Adipose tissue (tissue), 3 donors: Measurements from ENCODE around the gene POLE3. TPM values are rescaled to one million over a fixed set of nuclear protein-coding genes. Genes with fewer than 3 reads are reported as not detected.
"Not testable (repeated sequence)": the region's sequence is repeated elsewhere in the genome, so short reads cannot be mapped to it uniquely, and the experiment has no call there.

Source experiments
- H3K27ac ChIP-seq: one replicate; pipeline ENCODE4 v1.5.1; 2013; ENCODE audit warnings: low read depth, low read length
- WGBS, 3 donors: extraction: QIAGEN DNeasy Blood & Tissue Kit; methylation state at CpG; one replicate each; pipeline ENCODE4 v1.1.7; 2013; 5-methylcytosine and 5-hydroxymethylcytosine counted together
- polyA plus RNA-seq, 3 donors: library from polyadenylated mRNA; stranded (reverse); fragments of 200-250 nt; gene quantifications; one replicate each; pipeline ENCODE4 v1.2.3, GENCODE V29; 2013
- donor health status: healthy with polysubstance abuse.
- donor health status: Bipolar disorder and iron deficiency.
- donor health status: healthy.

POLE3 gene
- polyA plus RNA-seq, 3 donors, result 23.3 to 33.0 (median 24.7) TPM

- WGBS, 3 donors, result 26 to 39% (median 36%) methylated on average over 10 of the region's 10 CpGs
- H3K27ac ChIP-seq, result no peak overlapping the region
These were observed 994 bp downstream of the POLE3 start for GRCh38 chr9:113409481-113409880.

- WGBS, 3 donors, result 24 to 34% (median 32%) methylated on average over 6 to 7 of the region's 7 CpGs
- H3K27ac ChIP-seq, result not testable (repeated sequence)
These were observed 3.5 kb downstream of the POLE3 start for GRCh38 chr9:113406873-113407511.

- not testable (repeated sequence) for H3K27ac ChIP-seq
- 79 to 92% (median 89%) methylated on average over 9 of the region's 9 CpGs for WGBS, 3 donors
These were observed 4.1 kb downstream of the POLE3 start for GRCh38 chr9:113406353-113406752.

GRCh38 chr9:113403646-113404045 lies 6.8 kb downstream of the POLE3 start:
- no peak overlapping the region for H3K27ac ChIP-seq
- 54 to 77% (median 54%) methylated on average over 2 of the region's 2 CpGs for WGBS, 3 donors

- WGBS, 3 donors, result 2% methylated on average over 45 to 50 of the region's 50 CpGs
- H3K27ac ChIP-seq, result no peak within 1 kb of the TSS
These were observed 9.3 kb downstream of the POLE3 start, which contains the start of gene ALAD for GRCh38 chr9:113401027-113401792. TSS of gene ALAD (minus strand) at chr9:113401284. CDS start at chr9:113393559, 7,725 bp downstream.

- H3K27ac ChIP-seq, result no peak overlapping the region
- 37 to 90% (median 89%) methylated on average over 3 of the region's 3 CpGs for WGBS, 3 donors
These were observed 10.8 kb downstream of the POLE3 start for GRCh38 chr9:113399646-113400200.

- no peak overlapping the region for H3K27ac ChIP-seq
These were observed 11.7 kb downstream of the POLE3 start for GRCh38 chr9:113398796-113399195.

GRCh38 chr9:113397203-113397631 lies 13.3 kb downstream of the POLE3 start:
- 64 to 82% (median 64%) methylated on average over 3 of the region's 3 CpGs for WGBS, 3 donors
- H3K27ac ChIP-seq, result no peak overlapping the region

More at GRCh38 chr9:113398796-113399195, 11.7 kb downstream of the POLE3 start:
- WGBS, 3 donors, result 43 to 88% (median 88%) methylated on average over 5 of the region's 5 CpGs

- WGBS, 3 donors, result 79 to 97% (median 95%) methylated on average over 9 of the region's 9 CpGs
- no peak overlapping the region for H3K27ac ChIP-seq
These were observed 15.2 kb downstream of the POLE3 start for GRCh38 chr9:113395000-113395861.

- 93 to 96% (median 95%) methylated on average over 7 of the region's 7 CpGs for WGBS, 3 donors
- no peak overlapping the region for H3K27ac ChIP-seq
These were observed 17.2 kb downstream of the POLE3 start for GRCh38 chr9:113393281-113393680.

GRCh38 chr9:113391917-113392316 lies 18.6 kb downstream of the POLE3 start:
- 93 to 95% (median 95%) methylated on average over 7 of the region's 7 CpGs for WGBS, 3 donors
- H3K27ac ChIP-seq, result no peak overlapping the region

GRCh38 chr9:113390192-113390960 lies 20.1 kb downstream of the POLE3 start:
- 85 to 97% (median 94%) methylated on average over 17 of the region's 17 CpGs for WGBS, 3 donors

GRCh38 chr9:113389451-113389850 lies 21.0 kb downstream of the POLE3 start:
- H3K27ac ChIP-seq, result no peak overlapping the region

More at GRCh38 chr9:113390192-113390960, 20.1 kb downstream of the POLE3 start:
- H3K27ac ChIP-seq, result no peak overlapping the region

GRCh38 chr9:113388833-113389232 lies 21.6 kb downstream of the POLE3 start:
- no peak overlapping the region for H3K27ac ChIP-seq
- 24 to 93% (median 85%) methylated on average over 13 of the region's 13 CpGs for WGBS, 3 donors

More at GRCh38 chr9:113389451-113389850, 21.0 kb downstream of the POLE3 start:
- WGBS, 3 donors, result 88 to 93% (median 89%) methylated on average over 11 of the region's 11 CpGs

GRCh38 chr9:113387560-113388230 lies 22.8 kb downstream of the POLE3 start:
- no peak overlapping the region for H3K27ac ChIP-seq
- WGBS, 3 donors, result 26 to 92% (median 75%) methylated on average over 9 of the region's 9 CpGs

- no peak overlapping the region for H3K27ac ChIP-seq
- 78 to 94% (median 81%) methylated on average over 4 of the region's 4 CpGs for WGBS, 3 donors
These were observed 23.7 kb downstream of the POLE3 start for GRCh38 chr9:113386571-113387393.
